ENCODE data around the gene EFNA5.

DNA sequence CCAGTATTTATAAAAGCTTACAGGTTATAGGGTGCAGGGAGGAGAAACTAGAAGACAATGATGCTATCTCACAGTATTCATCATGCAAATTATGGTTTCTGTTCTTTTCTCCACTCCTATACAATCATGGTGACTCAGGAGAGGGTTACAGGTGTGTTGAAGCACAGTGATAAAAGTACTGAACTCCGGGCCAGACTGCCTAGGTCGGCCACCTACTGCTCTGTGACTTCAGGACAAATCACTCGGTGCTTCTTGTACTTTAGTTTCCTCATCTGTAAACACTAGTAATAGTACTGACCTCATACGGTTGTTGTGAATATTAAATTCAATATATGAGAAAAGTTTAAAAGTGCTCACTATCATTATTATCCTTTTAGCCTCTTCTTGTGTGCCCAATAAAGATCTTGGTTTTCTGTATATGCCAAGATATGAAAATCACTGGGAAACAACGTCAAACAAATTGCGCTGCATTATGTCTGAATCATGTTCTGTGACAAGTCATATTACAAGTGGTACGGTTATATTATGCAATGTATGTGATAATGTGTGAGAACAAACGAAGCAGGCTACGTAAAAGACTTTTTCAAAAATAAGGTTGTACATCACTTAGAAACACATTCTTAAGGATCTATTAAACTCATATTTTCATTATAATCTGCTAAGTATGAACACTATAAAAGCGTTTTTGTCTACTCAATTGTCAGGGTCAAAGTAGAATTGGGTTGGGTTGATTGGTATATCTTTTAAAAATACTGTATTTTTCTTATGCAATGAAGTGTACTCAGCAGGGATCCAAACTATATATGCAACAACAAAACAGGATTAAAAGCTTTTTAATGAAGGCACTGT lies 153.3 kb downstream of the EFNA5 start:
- TF ChIP-seq, protein P1, sequence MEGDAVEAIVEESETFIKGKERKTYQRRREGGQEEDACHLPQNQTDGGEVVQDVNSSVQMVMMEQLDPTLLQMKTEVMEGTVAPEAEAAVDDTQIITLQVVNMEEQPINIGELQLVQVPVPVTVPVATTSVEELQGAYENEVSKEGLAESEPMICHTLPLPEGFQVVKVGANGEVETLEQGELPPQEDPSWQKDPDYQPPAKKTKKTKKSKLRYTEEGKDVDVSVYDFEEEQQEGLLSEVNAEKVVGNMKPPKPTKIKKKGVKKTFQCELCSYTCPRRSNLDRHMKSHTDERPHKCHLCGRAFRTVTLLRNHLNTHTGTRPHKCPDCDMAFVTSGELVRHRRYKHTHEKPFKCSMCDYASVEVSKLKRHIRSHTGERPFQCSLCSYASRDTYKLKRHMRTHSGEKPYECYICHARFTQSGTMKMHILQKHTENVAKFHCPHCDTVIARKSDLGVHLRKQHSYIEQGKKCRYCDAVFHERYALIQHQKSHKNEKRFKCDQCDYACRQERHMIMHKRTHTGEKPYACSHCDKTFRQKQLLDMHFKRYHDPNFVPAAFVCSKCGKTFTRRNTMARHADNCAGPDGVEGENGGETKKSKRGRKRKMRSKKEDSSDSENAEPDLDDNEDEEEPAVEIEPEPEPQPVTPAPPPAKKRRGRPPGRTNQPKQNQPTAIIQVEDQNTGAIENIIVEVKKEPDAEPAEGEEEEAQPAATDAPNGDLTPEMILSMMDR (IDR thresholded peaks at IDR 0.05), result no peak
- TF ChIP-seq RAD21 (IDR thresholded peaks at IDR 0.05; ENCODE audit: low read length), result no peak
- TF ChIP-seq SIN3A (IDR thresholded peaks at IDR 0.05; ENCODE audit: borderline replicate concordance, low read depth, low read length), result no peak
- no peak for TF ChIP-seq GABPA (IDR thresholded peaks at IDR 0.05; ENCODE audit: low read depth)
- TF ChIP-seq, protein P2, sequence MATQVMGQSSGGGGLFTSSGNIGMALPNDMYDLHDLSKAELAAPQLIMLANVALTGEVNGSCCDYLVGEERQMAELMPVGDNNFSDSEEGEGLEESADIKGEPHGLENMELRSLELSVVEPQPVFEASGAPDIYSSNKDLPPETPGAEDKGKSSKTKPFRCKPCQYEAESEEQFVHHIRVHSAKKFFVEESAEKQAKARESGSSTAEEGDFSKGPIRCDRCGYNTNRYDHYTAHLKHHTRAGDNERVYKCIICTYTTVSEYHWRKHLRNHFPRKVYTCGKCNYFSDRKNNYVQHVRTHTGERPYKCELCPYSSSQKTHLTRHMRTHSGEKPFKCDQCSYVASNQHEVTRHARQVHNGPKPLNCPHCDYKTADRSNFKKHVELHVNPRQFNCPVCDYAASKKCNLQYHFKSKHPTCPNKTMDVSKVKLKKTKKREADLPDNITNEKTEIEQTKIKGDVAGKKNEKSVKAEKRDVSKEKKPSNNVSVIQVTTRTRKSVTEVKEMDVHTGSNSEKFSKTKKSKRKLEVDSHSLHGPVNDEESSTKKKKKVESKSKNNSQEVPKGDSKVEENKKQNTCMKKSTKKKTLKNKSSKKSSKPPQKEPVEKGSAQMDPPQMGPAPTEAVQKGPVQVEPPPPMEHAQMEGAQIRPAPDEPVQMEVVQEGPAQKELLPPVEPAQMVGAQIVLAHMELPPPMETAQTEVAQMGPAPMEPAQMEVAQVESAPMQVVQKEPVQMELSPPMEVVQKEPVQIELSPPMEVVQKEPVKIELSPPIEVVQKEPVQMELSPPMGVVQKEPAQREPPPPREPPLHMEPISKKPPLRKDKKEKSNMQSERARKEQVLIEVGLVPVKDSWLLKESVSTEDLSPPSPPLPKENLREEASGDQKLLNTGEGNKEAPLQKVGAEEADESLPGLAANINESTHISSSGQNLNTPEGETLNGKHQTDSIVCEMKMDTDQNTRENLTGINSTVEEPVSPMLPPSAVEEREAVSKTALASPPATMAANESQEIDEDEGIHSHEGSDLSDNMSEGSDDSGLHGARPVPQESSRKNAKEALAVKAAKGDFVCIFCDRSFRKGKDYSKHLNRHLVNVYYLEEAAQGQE (IDR thresholded peaks at IDR 0.05; ENCODE audit: low read depth, low read length), result no peak
- TF ChIP-seq POLR2AphosphoS5 (IDR thresholded peaks at IDR 0.05; ENCODE audit: low read depth, low read length), result no peak
- TF ChIP-seq, protein P3, sequence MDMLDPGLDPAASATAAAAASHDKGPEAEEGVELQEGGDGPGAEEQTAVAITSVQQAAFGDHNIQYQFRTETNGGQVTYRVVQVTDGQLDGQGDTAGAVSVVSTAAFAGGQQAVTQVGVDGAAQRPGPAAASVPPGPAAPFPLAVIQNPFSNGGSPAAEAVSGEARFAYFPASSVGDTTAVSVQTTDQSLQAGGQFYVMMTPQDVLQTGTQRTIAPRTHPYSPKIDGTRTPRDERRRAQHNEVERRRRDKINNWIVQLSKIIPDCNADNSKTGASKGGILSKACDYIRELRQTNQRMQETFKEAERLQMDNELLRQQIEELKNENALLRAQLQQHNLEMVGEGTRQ (IDR thresholded peaks at IDR 0.05; ENCODE audit: borderline replicate concordance, low read depth, low read length), result no peak
- TF ChIP-seq, protein P4, sequence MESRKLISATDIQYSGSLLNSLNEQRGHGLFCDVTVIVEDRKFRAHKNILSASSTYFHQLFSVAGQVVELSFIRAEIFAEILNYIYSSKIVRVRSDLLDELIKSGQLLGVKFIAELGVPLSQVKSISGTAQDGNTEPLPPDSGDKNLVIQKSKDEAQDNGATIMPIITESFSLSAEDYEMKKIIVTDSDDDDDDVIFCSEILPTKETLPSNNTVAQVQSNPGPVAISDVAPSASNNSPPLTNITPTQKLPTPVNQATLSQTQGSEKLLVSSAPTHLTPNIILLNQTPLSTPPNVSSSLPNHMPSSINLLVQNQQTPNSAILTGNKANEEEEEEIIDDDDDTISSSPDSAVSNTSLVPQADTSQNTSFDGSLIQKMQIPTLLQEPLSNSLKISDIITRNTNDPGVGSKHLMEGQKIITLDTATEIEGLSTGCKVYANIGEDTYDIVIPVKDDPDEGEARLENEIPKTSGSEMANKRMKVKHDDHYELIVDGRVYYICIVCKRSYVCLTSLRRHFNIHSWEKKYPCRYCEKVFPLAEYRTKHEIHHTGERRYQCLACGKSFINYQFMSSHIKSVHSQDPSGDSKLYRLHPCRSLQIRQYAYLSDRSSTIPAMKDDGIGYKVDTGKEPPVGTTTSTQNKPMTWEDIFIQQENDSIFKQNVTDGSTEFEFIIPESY (IDR thresholded peaks at IDR 0.05; ENCODE audit: borderline replicate concordance, low read depth), result no peak
- no peak for TF ChIP-seq TAF1 (IDR thresholded peaks at IDR 0.05; ENCODE audit: borderline replicate concordance, low read depth, low read length)

Measured in SK-N-SH (cell line).